Right cardiac atrium (tissue), 5 donors: ENCODE data around the gene AZU1. TPM values are rescaled to one million over a fixed set of nuclear protein-coding genes. Genes with fewer than 3 reads are reported as not detected.
A peak's percentile ranks its signal among the peaks of the same experiment; 100 is the strongest.
"Not testable (repeated sequence)": the region's sequence is repeated elsewhere in the genome, so short reads cannot be mapped to it uniquely, and the experiment has no call there.

ENCODE experiments used
- ATAC-seq, 2 donors: fragments of 200-7000 bp; cut with Tn5 transposase; one replicate each; pipeline versions ENCODE4 v1.8.0 to v1.9.1; 2020; ENCODE audit warnings: moderate library complexity in 2 of 2, mild to moderate bottlenecking in 1 of 2
- DNase-seq, 3 donors: peaks; one replicate each; pipeline ENCODE4 v3.0.0-alpha.2; 2020
- H3K27ac ChIP-seq: one replicate; pipeline ENCODE4 v1.5.1; 2013; ENCODE audit warnings: mild to moderate bottlenecking, low read length, control low read depth, moderate library complexity
- H3K27me3 ChIP-seq: one replicate; pipeline ENCODE4 v1.6.1; 2013; ENCODE audit not compliant: control insufficient read depth, insufficient read depth
- H3K4me1 ChIP-seq: one replicate; pipeline ENCODE4 v1.6.1; 2013; ENCODE audit warnings: low read length; ENCODE audit not compliant: control insufficient read depth, insufficient read depth
- H3K4me3 ChIP-seq: one replicate; pipeline ENCODE4 v1.5.1; 2013; ENCODE audit warnings: low read length, control low read depth
- H3K9me3 ChIP-seq: one replicate; pipeline ENCODE4 v1.6.1; 2013; ENCODE audit warnings: low read length; ENCODE audit not compliant: control insufficient read depth
- WGBS: extraction: QIAGEN DNeasy Blood & Tissue Kit; methylation state at CpG from one replicate; pipeline ENCODE4 v1.1.7; 2013; 5-methylcytosine and 5-hydroxymethylcytosine counted together
- intact Hi-C, 4 donors: fragments of 100-400 bp; cut with DNase I; formaldehyde crosslinking; loops; one replicate each; pipeline versions ENCODE4 v1.11.0 to v1.14.0; 2022 to 2023
- polyA plus RNA-seq: library from polyadenylated mRNA; stranded (reverse); fragments of 200-250 nt; gene quantifications from one replicate; pipeline ENCODE4 v1.2.3, GENCODE V29; 2013
- total RNA-seq, 4 donors: library from RNA; stranded (reverse); fragmentation: NEBNext Ultra II Directional; extraction: Animal tissue kit (Norgen Biotek cat#: 25700); gene quantifications; one replicate each; pipeline ENCODE4 v1.2.1, GENCODE V29; 2021
- donor health status: healthy with polysubstance abuse.
- donor health status: DM: no; HTN: yes; CAD: no.
- donor health status: DM: no; HTN: no; CAD: no.
- donor health status: DM: no; HTN: yes; CAD: no; lungs with severe emphysema.
- donor health status: DM: yes; HTN: yes; CAD: no.

AZU1 gene
- total and polyA plus RNA-seq, 5 donors: 0.11 TPM; not detected in 4

DNA sequence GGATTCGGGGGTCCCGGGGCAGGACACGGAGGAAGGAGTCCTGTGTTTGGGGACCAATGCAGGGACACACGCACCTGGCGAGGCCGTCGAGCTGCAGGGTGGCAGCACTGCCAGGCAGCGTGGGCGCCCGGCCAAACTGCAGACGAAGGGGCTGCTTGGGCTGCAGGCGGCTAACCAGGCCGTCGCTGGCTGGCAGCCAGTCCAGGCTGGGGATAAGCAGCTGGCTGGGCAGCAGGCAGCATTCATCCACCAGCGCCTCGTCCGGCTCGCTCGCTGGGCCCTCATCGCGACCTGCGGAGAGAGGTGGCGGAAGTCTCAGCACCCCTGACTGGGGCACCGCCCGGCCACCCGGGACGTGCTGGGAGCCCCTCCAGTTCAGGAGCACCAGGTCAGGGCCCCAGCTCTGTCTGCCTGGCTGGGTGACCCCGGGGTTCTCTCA is 43.3 kb downstream of the AZU1 start:
- intact Hi-C loops: no loop called here
- Histone ChIP-seq H3K27me3 (no peaks in the 10 kb centered on the region), H3K27ac (no peak overlapping the region), H3K9me3 (no peaks in the 10 kb centered on the region), H3K4me3 (no peak overlapping the region), H3K4me1 (no peaks in the 10 kb centered on the region)
- peak; percentile 77 to 93 (median 89) for DNase-seq
- peak; percentile 4 to 7 for ATAC-seq
- WGBS: 67% methylated on average over 28 of the region's 28 CpGs

DNA sequence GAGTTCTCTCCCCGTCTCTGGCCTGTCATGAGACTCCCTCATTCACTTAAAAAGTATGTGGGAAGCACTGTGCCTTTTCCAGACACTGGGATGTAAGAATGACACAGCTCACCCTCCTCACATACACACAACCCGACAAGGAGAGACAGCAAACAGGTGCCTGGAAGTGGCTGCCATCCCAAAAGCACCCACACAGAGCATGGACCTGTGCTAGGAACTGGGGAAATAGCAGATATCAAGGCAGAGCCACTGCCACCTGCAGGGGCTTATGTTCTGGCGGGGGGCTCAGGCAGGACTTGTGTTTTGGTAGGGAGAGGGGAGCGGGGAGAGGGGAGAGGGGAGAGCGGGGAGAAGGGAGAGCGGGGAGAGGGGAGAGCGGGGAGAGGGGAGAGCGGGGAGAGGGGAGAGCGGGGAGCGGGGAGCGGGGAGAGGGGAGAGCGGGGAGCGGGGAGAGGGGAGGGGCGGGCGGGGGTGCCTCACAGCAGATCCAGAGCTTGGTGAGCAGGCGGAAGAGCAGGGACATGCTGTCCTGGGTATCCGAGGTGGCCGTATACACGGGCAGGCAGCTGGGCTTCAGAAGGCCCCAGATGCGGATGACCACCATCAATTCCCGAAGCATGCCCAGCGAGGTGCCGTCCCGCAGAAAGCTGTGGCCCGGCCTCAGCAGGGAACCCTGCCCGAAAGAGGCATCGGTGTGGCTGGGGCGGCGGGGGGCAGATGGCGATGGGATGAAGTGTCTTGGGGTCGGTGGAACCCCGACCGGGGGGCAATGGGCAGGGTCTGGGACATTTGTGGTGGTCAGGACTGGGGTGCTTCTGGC is 44.0 kb downstream of the AZU1 start:
- H3K4me1 ChIP-seq: no peaks in the 10 kb centered on the region
- 91% methylated on average over 23 of the region's 33 CpGs for WGBS

DNA sequence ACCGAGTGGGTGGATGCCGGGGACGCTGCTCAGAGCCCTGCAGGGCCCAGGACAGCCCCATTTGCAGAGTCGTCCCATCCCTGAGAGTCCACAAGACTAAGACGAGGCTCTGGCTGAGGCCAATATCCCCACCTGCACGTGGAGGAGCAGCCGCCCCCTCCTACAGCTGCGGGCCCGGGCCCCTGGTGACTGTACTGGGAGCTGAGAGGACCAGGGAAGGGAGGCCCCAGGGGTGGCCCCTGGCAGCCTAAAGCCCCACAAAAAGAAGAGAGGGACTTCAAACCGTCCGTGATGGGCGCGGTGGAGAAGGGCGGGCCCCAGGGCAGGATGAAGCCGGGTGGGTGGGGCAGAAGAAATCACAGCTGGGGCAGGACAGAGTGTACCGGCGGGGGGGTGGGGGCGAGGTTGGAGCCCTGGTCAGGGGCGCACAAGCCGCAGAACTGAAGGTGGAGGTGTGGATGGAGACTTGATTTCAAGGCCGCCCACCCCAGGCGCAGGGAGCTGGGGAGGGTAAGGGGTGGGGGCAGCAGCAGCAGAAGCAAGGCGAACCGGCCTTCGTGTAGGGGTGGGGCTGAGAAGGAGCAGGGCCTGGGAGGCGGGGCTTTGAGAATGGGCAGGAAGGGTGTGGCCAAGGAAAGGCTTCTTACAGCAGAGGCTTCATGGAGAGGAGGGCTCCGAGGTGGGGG is 44.8 kb downstream of the AZU1 start:
- intact Hi-C loops: loop anchor here in 1 of 4 donors (2.0 kb wide), 1 partner anchor 42 kb away; no protein-coding TSS in a partner anchor
- H3K27ac ChIP-seq: no peak overlapping the region

More for the DNA sequence above, 44.0 kb downstream of the AZU1 start:
- Histone ChIP-seq H3K9me3 (no peaks in the 10 kb centered on the region), H3K27ac (no peak overlapping the region), H3K27me3 (no peaks in the 10 kb centered on the region), H3K4me3 (no peak overlapping the region)
- no peak for ATAC-seq
- peak in 1 of 3 donors; percentile 69 for DNase-seq
- intact Hi-C loops: loop anchor here in 1 of 4 donors (2.0 kb wide), 1 partner anchor 43 kb away; no protein-coding TSS in a partner anchor

DNA sequence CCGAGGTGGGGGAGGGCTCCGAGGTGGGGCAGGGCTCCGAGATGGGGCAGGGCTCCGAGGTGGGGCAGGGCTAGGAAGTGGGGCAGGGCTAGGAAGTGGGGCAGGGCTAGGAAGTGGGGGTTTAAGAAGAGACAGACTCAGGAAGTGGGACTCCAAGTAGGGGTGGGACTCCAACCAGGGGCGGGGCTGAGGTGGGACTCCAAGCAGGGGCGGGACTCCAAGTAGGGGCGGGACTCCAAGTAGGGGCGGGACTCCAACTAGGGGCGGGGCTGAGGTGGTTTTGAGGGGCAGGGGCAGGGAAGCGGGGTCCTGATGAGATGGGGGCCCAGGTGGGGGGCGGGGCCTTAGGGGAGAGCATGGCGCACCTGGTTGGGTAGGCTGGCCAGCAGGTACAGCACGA is 45.4 kb downstream of the AZU1 start:
- DNase-seq (peak in 1 of 3 donors; percentile 82), ATAC-seq (peak in 1 of 2 donors; percentile 7)
- WGBS: 91% methylated on average over 13 of the region's 13 CpGs
- Histone ChIP-seq H3K27ac (no peak overlapping the region), H3K9me3 (no peaks in the 10 kb centered on the region), H3K4me3 (no peak overlapping the region), H3K4me1 (no peaks in the 10 kb centered on the region), H3K27me3 (no peaks in the 10 kb centered on the region)
- intact Hi-C loops: loop anchor here in 1 of 4 donors (2.0 kb wide), 1 partner anchor 42 kb away; no protein-coding TSS in a partner anchor

More for the DNA sequence above, 44.8 kb downstream of the AZU1 start:
- Histone ChIP-seq H3K9me3 (no peaks in the 10 kb centered on the region), H3K4me1 (no peaks in the 10 kb centered on the region), H3K27me3 (no peaks in the 10 kb centered on the region), H3K4me3 (no peak overlapping the region)
- WGBS: 80% methylated on average over 27 of the region's 27 CpGs
- ATAC-seq: peak; percentile 41
- peak; percentile 69 to 91 (median 81) for DNase-seq

DNA sequence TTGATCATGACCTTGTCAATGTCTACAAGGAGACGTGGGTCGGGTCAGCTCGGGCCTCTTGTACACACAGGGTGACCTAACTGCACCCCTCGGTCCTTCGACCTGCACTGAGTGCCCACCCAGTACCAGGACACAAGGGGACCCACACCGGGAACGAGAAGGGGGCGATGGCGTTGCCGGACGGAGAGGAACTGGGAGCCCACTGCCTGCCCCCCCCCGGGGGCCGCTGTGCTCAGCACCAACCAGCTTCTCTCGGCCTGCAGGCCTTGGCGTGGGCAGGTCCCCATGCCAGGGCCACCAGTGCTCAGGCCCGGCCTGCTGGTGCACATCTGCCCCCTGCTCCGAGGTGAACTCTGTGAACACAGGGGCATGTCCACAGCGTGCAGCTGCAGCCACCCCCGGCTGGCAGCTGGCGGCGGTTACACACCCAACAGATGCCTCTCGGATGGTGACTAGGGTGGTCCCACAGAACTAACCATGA is 46.0 kb downstream of the AZU1 start:
- H3K27ac ChIP-seq: no peak overlapping the region
- H3K9me3 ChIP-seq: no peaks in the 10 kb centered on the region
- no peaks in the 10 kb centered on the region for H3K4me1 ChIP-seq
- ATAC-seq (no peak), DNase-seq (peak in 2 of 3 donors; percentile 15 to 63)
- no peak overlapping the region for H3K4me3 ChIP-seq
- H3K27me3 ChIP-seq: no peaks in the 10 kb centered on the region
- 96% methylated on average over 22 of the region's 22 CpGs for WGBS
- intact Hi-C loops: loop anchor here in 1 of 4 donors (2.0 kb wide), 1 partner anchor 41 kb away; no protein-coding TSS in a partner anchor

DNA sequence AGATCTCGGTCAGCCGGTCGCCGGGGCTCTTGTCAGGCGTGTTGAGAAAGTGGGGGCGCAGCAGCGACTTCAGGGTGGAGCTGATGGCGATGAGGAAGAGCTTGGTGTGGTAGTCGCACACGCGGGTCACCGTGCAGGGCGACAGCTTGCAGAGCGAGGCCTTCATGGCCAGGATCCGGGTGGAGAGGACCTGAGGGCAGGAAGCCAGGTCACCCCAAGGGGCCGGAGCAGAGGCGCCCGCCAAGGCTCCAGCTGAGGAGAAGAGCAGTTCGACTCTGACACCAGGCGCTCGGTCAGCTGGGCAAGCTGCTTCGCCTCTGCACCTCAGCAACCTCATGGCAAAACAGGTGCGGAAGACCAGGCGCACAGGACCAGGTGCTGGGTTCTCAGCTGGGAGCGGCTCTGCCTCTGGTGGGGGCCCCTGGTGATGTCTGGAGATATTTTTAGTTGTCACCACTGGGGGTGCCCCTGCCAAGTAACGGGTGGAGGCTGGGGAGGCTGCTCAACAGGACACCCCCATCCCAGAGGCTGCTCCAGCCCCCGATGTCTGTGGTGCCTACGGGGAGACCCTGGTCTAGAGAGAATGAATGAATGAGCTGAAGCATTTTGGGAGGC is 47.7 kb downstream of the AZU1 start:
- H3K4me3 ChIP-seq: no peak overlapping the region
- intact Hi-C loops: no loop called here
- no peaks in the 10 kb centered on the region for H3K27me3 ChIP-seq
- DNase-seq (peak in 1 of 3 donors; percentile 11), ATAC-seq (no peak)
- WGBS: 92% methylated on average over 28 of the region's 28 CpGs
- H3K9me3 ChIP-seq: no peaks in the 10 kb centered on the region
- H3K4me1 ChIP-seq: no peaks in the 10 kb centered on the region
- H3K27ac ChIP-seq: no peak overlapping the region

DNA sequence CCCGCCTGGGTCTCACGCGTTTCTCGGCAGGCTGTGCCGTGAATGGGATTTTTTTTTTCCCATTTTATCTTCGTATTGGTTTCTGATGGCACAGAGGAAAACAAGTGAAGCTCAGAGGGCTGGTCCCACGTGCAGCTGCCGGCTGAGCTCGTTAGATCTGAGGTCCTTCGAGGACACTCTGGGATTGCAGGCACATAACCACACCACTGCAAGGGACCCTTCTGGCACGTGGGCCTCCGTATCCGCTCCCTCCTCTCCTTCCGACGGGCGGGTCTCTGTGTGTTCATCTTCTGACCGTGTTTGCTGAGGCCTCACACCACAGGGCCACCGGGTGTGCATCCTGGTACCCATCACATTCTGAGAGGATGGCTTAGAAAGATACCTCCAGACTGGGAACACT is 48.5 kb downstream of the AZU1 start:
- no peak for DNase-seq
- ATAC-seq: no peak
- Histone ChIP-seq H3K9me3 (no peaks in the 10 kb centered on the region), H3K4me1 (no peaks in the 10 kb centered on the region), H3K27me3 (no peaks in the 10 kb centered on the region), H3K27ac (no peak overlapping the region), H3K4me3 (no peak overlapping the region)
- WGBS: 76% methylated on average over 18 of the region's 18 CpGs
- intact Hi-C loops: no loop called here

DNA sequence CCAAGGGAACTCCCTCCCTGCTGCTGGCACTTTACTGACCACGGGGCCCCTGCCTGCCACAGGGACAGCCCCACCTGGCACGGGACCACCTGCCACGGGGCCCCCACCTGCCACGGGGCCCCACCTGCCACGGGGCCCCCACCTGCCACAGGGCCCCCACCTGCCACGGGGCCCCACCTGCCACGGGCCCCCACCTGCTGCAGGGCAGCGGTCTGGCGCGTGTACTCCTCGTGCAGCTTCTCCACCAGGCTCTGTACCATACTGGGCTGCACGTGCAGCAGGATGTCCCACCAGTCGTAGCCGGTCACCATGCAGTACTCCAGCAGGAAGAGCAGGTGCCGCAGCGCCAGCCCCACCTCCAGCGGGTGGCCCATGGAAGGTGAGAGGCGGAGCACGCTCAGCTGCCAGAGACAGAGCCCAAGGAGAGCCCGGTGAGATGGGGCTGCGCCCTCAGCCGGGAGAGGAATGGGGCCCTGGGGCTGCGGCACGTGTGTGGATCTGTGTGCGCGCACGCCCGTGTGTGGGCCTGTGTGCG is 49.2 kb downstream of the AZU1 start:
- intact Hi-C loops: no loop called here
- Histone ChIP-seq H3K27ac (no peak overlapping the region), H3K27me3 (no peaks in the 10 kb centered on the region), H3K4me1 (no peaks in the 10 kb centered on the region), H3K9me3 (no peaks in the 10 kb centered on the region), H3K4me3 (no peak overlapping the region)
- DNase-seq (peak in 1 of 3 donors; percentile 12), ATAC-seq (no peak)
- 94% methylated on average over 29 of the region's 29 CpGs for WGBS

DNA sequence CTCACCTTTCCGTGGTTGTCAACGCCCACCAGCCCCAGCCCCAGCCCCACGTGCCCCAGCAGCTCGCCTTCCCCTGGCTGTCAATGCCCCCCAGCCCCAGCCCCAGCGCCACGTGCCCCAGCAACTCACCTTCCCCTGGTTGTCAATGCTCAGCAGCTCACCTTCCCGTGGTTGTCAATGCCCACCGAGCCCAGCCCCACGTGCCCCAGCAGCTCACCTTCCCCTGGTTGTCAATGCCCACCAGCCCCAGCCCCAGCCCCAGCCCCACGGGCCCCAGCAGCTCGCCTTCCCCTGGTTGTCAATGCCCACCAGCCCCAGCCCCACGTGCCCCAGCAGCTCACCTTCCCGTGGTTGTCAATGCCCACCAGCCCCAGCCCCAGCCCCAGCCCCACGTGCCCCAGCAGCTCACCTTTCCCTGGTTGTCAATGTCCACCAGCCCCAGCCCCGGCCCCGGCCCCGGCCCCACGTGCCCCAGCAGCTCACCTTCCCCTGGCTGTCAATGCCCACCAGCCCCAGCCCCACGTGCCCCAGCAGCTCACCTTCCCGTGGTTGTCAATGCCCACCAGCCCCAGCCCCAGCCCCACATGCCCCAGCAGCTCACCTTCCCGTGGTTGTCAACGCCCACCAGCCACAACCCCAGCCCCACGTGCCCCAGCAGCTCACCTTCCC is 50.5 kb downstream of the AZU1 start:
- H3K27me3 ChIP-seq, H3K9me3 ChIP-seq, H3K27ac ChIP-seq, H3K4me1 ChIP-seq, ATAC-seq, DNase-seq, H3K4me3 ChIP-seq, intact Hi-C loops: not testable (repeated sequence)
- WGBS: 92% methylated on average over 23 of the region's 23 CpGs
